GM23338 (cell line): Measurements from ENCODE around the gene PTGIS. TPM values are rescaled to one million over a fixed set of nuclear protein-coding genes. Genes with fewer than 3 reads are reported as not detected.

Experiments used
- ATAC-seq: fragments of 200-7000 bp; cut with Tn5 transposase; 3 replicates; pipeline ENCODE4 v1.9.1; 2020
- DNase-seq: peaks from one replicate; pipeline ENCODE4 v3.0.0-alpha.2; 2015; ENCODE audit warnings: low spot score
- H2AFZ ChIP-seq: fragments of 200-600 bp; sonication (generic); 2 replicates; pipeline ENCODE4 v1.8.0; 2016; ENCODE audit warnings: antibody characterized with exemption, mild to moderate bottlenecking, moderate library complexity
- H3F3A ChIP-seq: fragments of 200-600 bp; sonication (generic); replicated peaks from 2 replicates; pipeline ENCODE4 v1.8.0; 2017; ENCODE audit warnings: antibody characterized with exemption, mixed run types, low read depth
- H3K27ac ChIP-seq: fragments of 200-600 bp; sonication (generic); 2 replicates; pipeline ENCODE4 v1.6.1; 2016; ENCODE audit warnings: low read depth
- H3K27me3 ChIP-seq: fragments of 200-600 bp; sonication (generic); 2 replicates; pipeline ENCODE4 v1.8.0; 2016; ENCODE audit warnings: mild to moderate bottlenecking, mixed run types, moderate library complexity; ENCODE audit not compliant: insufficient read depth
- H3K36me3 ChIP-seq: fragments of 200-600 bp; sonication (generic); 2 replicates; pipeline ENCODE4 v1.8.0; 2016; ENCODE audit warnings: mild to moderate bottlenecking; ENCODE audit not compliant: insufficient read depth
- H3K4me1 ChIP-seq: fragments of 200-600 bp; sonication (generic); 2 replicates; pipeline ENCODE4 v1.8.0; 2016; ENCODE audit warnings: mild to moderate bottlenecking, moderate library complexity; ENCODE audit not compliant: insufficient read depth
- H3K4me2 ChIP-seq: fragments of 200-600 bp; sonication (generic); 2 replicates; pipeline ENCODE4 v1.7.1; 2017; ENCODE audit warnings: mixed run types
- H3K4me3 ChIP-seq: fragments of 200-600 bp; sonication (generic); 2 replicates; pipeline ENCODE4 v1.6.1; 2016; ENCODE audit warnings: mixed run types
- H3K79me2 ChIP-seq: fragments of 200-600 bp; sonication (generic); replicated peaks from 2 replicates; pipeline ENCODE4 v1.8.0; 2017; ENCODE audit warnings: mild to moderate bottlenecking; ENCODE audit not compliant: insufficient read depth
- H3K9me2 ChIP-seq: fragments of 200-600 bp; sonication (generic); 2 replicates; pipeline ENCODE4 v1.8.0; 2017; ENCODE audit not compliant: insufficient read depth
- H4K20me1 ChIP-seq: fragments of 200-600 bp; sonication (generic); replicated peaks from 2 replicates; pipeline ENCODE4 v1.8.0; 2017; ENCODE audit warnings: mild to moderate bottlenecking; ENCODE audit not compliant: insufficient read depth
- H3K27ac Mint-ChIP-seq: 2 replicates; pipeline ENCODE4 v1.8.0; 2020; ENCODE audit warnings: inconsistent platforms, mild to moderate bottlenecking, moderate library complexity, mixed read lengths
- H3K27me3 Mint-ChIP-seq: 3 replicates; pipeline ENCODE4 v1.8.0; 2022; ENCODE audit warnings: low read depth, mild to moderate bottlenecking, moderate library complexity, mixed read lengths, inconsistent platforms; ENCODE audit not compliant: insufficient read depth, poor library complexity
- H3K36me3 Mint-ChIP-seq: 3 replicates; pipeline ENCODE4 v1.8.0; 2021; ENCODE audit warnings: low read depth, mild to moderate bottlenecking, inconsistent platforms, moderate library complexity, mixed read lengths
- H3K4me1 Mint-ChIP-seq: 3 replicates; pipeline ENCODE4 v1.8.0; 2020; ENCODE audit warnings: mild to moderate bottlenecking, inconsistent platforms, mixed read lengths
- H3K4me3 Mint-ChIP-seq: 3 replicates; pipeline ENCODE4 v1.8.0; 2021; ENCODE audit warnings: moderate library complexity, mild to moderate bottlenecking, inconsistent platforms, mixed read lengths
- H3K9me3 Mint-ChIP-seq: 3 replicates; pipeline ENCODE4 v1.8.0; 2020; ENCODE audit warnings: moderate library complexity, mild to moderate bottlenecking, inconsistent platforms, mixed read lengths
- CTCF ChIP-seq, 2 experiments: fragments of 200-600 bp in 1 of 2; sonication (generic) in 1 of 2; conservative IDR thresholded peaks; 2 replicates each; pipeline versions ENCODE4 v1.5.1 to v1.6.1; 2016 to 2017; ENCODE audit warnings: antibody characterized with exemption in 2 of 2, low read depth in 2 of 2, mild to moderate bottlenecking in 2 of 2, moderate library complexity in 1 of 2
- ETS1 ChIP-seq: IDR thresholded peaks from 2 replicates; pipeline ENCODE4 v1.6.1; 2016; ENCODE audit warnings: antibody characterized with exemption
- EZH2 ChIP-seq: fragments of 200-600 bp; sonication (generic); IDR thresholded peaks from one replicate; pipeline ENCODE4 v1.8.0; 2017; ENCODE audit warnings: antibody characterized with exemption, mild to moderate bottlenecking, low read depth; ENCODE audit not compliant: unreplicated experiment
- EZH2phosphoT487 ChIP-seq: fragments of 200-600 bp; sonication (generic); IDR thresholded peaks from one replicate; pipeline ENCODE4 v1.8.1; 2018; ENCODE audit warnings: antibody characterized with exemption; ENCODE audit not compliant: unreplicated experiment
- ZNF114 ChIP-seq: fragments of 250-450 bp; sonication (Bioruptor Pico); IDR thresholded peaks from 2 replicates; pipeline ENCODE4 v1.5.0; 2020; ENCODE audit warnings: mild to moderate bottlenecking, moderate library complexity
- polyA plus RNA-seq: library from polyadenylated mRNA; unstranded; fragments of >200 nt; fragmentation: Nextera tagmentation; extraction: Ambion mirVana; gene quantifications from 2 replicates; pipeline ENCODE4 v1.2.1, GENCODE V29; 2016
- total RNA-seq: library from RNA; depleted of rRNA; stranded (reverse); fragments of >200 nt; shearing (Covaris generic); gene quantifications from 2 replicates; pipeline ENCODE4 v1.2.3, GENCODE V29; 2014
- TF ChIP-seq, protein P1 (sequence below): fragments of 250-450 bp; sonication (Bioruptor Pico); IDR thresholded peaks from 2 replicates; pipeline ENCODE4 v1.5.0; 2020; ENCODE audit warnings: mild to moderate bottlenecking, moderate library complexity

The PTGIS gene
- total and polyA plus RNA-seq, 2 experiments from 2014 or later: 6.6 to 28.7 TPM

- Histone ChIP-seq H3K36me3 (peaks cover under 1% of the 10 kb centered on the region; the same call in 1 of the 2 replicates), H3K27me3 (no peaks in the 10 kb centered on the region), H3K79me2 (peaks cover 27% of the 10 kb centered on the region), H3K4me2 (no peak overlapping the region), H2AFZ (no peak overlapping the region), H3K4me3 (no peak overlapping the region), H3K4me1 (peaks cover 13% of the 10 kb centered on the region), H3F3A (no peaks in the 10 kb centered on the region), H3K27ac (no peak overlapping the region), H4K20me1 (no peaks in the 10 kb centered on the region; the same call in 1 of the 2 replicates), H3K9me2 (no peaks in the 10 kb centered on the region)
- TF ChIP-seq EZH2phosphoT487 (no peak), ZNF114 (CRISPR knock-in tag) (no peak), CTCF (conservative IDR thresholded peaks at IDR 0.05; ENCODE audit: low read depth in 2 of 2) (no peak), ETS1 (no peak), EZH2 (no peak)
- TF ChIP-seq, protein P1, sequence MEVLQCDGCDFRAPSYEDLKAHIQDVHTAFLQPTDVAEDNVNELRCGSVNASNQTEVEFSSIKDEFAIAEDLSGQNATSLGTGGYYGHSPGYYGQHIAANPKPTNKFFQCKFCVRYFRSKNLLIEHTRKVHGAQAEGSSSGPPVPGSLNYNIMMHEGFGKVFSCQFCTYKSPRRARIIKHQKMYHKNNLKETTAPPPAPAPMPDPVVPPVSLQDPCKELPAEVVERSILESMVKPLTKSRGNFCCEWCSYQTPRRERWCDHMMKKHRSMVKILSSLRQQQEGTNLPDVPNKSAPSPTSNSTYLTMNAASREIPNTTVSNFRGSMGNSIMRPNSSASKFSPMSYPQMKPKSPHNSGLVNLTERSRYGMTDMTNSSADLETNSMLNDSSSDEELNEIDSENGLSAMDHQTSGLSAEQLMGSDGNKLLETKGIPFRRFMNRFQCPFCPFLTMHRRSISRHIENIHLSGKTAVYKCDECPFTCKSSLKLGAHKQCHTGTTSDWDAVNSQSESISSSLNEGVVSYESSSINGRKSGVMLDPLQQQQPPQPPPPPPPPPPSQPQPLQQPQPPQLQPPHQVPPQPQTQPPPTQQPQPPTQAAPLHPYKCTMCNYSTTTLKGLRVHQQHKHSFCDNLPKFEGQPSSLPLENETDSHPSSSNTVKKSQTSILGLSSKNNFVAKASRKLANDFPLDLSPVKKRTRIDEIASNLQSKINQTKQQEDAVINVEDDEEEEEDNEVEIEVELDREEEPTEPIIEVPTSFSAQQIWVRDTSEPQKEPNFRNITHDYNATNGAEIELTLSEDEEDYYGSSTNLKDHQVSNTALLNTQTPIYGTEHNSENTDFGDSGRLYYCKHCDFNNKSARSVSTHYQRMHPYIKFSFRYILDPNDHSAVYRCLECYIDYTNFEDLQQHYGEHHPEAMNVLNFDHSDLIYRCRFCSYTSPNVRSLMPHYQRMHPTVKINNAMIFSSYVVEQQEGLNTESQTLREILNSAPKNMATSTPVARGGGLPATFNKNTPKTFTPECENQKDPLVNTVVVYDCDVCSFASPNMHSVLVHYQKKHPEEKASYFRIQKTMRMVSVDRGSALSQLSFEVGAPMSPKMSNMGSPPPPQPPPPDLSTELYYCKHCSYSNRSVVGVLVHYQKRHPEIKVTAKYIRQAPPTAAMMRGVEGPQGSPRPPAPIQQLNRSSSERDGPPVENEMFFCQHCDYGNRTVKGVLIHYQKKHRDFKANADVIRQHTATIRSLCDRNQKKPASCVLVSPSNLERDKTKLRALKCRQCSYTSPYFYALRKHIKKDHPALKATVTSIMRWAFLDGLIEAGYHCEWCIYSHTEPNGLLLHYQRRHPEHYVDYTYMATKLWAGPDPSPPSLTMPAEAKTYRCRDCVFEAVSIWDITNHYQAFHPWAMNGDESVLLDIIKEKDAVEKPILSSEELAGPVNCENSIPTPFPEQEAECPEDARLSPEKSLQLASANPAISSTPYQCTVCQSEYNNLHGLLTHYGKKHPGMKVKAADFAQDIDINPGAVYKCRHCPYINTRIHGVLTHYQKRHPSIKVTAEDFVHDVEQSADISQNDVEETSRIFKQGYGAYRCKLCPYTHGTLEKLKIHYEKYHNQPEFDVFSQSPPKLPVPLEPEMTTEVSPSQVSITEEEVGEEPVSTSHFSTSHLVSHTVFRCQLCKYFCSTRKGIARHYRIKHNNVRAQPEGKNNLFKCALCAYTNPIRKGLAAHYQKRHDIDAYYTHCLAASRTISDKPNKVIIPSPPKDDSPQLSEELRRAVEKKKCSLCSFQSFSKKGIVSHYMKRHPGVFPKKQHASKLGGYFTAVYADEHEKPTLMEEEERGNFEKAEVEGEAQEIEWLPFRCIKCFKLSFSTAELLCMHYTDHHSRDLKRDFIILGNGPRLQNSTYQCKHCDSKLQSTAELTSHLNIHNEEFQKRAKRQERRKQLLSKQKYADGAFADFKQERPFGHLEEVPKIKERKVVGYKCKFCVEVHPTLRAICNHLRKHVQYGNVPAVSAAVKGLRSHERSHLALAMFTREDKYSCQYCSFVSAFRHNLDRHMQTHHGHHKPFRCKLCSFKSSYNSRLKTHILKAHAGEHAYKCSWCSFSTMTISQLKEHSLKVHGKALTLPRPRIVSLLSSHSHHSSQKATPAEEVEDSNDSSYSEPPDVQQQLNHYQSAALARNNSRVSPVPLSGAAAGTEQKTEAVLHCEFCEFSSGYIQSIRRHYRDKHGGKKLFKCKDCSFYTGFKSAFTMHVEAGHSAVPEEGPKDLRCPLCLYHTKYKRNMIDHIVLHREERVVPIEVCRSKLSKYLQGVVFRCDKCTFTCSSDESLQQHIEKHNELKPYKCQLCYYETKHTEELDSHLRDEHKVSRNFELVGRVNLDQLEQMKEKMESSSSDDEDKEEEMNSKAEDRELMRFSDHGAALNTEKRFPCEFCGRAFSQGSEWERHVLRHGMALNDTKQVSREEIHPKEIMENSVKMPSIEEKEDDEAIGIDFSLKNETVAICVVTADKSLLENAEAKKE (CRISPR knock-in tag): no peak
- ATAC-seq (no peak), DNase-seq (no peak)
- peaks cover 23% of the 10 kb centered on the region for H3K9me3 Mint-ChIP-seq
- no peak overlapping the region for H3K27ac Mint-ChIP-seq
- H3K4me3 Mint-ChIP-seq: no peak overlapping the region
- H3K4me1 Mint-ChIP-seq: peaks cover 21% of the 10 kb centered on the region
- peaks cover 45% of the 10 kb centered on the region for H3K36me3 Mint-ChIP-seq
- H3K27me3 Mint-ChIP-seq: peaks cover 8% of the 10 kb centered on the region
Measured at GRCh38 chr20:49559411-49560081, 8.4 kb downstream of the PTGIS start.
